Activated CD8-positive, alpha-beta T cell treated with anti-CD3 and anti-CD28 coated beads for 36 hours (primary cell): ENCODE data around the gene ZBTB45. TPM values are rescaled to one million over a fixed set of nuclear protein-coding genes. Genes with fewer than 3 reads are reported as not detected.
"Not testable (repeated sequence)": the region's sequence is repeated elsewhere in the genome, so short reads cannot be mapped to it uniquely, and the experiment has no call there.

Experiments
- ATAC-seq: fragments of 200-7000 bp; cut with Tn5 transposase; one replicate; pipeline ENCODE4 v1.10.0; 2021; ENCODE audit warnings: mild to moderate bottlenecking, moderate library complexity
- CTCF ChIA-PET: fragments of 350-600 bp; sonication (Branson Sonifier 250); formaldehyde crosslinking; loops from one replicate; lab custom pipeline; 2021; ENCODE audit warnings: antibody characterized with exemption; lab: Charles Lee
- POLR2A ChIA-PET: fragments of 350-600 bp; sonication (Branson Sonifier 250); formaldehyde crosslinking; loops from one replicate; lab custom pipeline; 2021; ENCODE audit warnings: antibody characterized with exemption; lab: Charles Lee
- DNase-seq: peaks from one replicate; pipeline ENCODE4 v3.0.0-alpha.2; 2020
- H3K27ac Mint-ChIP-seq: one replicate; pipeline ENCODE4 v1.8.0; 2021; ENCODE audit warnings: mild to moderate bottlenecking, mixed read lengths
- H3K27me3 Mint-ChIP-seq: one replicate; pipeline ENCODE4 v1.8.0; 2021; ENCODE audit warnings: mixed read lengths
- H3K36me3 Mint-ChIP-seq: one replicate; pipeline ENCODE4 v1.8.0; 2021; ENCODE audit warnings: low read depth, mixed read lengths
- H3K4me1 Mint-ChIP-seq: one replicate; pipeline ENCODE4 v1.8.0; 2021; ENCODE audit warnings: low read depth, mixed read lengths
- H3K4me3 Mint-ChIP-seq: one replicate; pipeline ENCODE4 v1.8.0; 2021; ENCODE audit warnings: mild to moderate bottlenecking, moderate library complexity, mixed read lengths
- H3K9me3 Mint-ChIP-seq: one replicate; pipeline ENCODE4 v1.8.0; 2021; ENCODE audit warnings: mixed read lengths
- intact Hi-C: fragments of 100-400 bp; cut with micrococcal nuclease; formaldehyde crosslinking; loops from one replicate; pipeline ENCODE4 v1.10.0; 2022
- total RNA-seq, 2 experiments: library from RNA; stranded (reverse); gene quantifications; one replicate each; pipeline ENCODE4 v1.2.3, GENCODE V29; 2021
- TF ChIP-seq, protein P1 (sequence below): fragments of 200-600 bp; IDR thresholded peaks from one replicate; pipeline ENCODE4 v1.8.0; 2022; ENCODE audit warnings: antibody characterized with exemption, mild to moderate bottlenecking

Gene ZBTB45
- total RNA-seq, 2 experiments from 2014 or later: 7.4 to 7.9 TPM

GRCh38 chr19:58471736-58472135 is 47.9 kb downstream of the ZBTB45 start:
- POLR2A ChIA-PET: no interaction called here
- no peak overlapping the region for H3K27ac Mint-ChIP-seq
- peaks cover 19% of the 10 kb centered on the region for H3K36me3 Mint-ChIP-seq
- TF ChIP-seq, protein P1, sequence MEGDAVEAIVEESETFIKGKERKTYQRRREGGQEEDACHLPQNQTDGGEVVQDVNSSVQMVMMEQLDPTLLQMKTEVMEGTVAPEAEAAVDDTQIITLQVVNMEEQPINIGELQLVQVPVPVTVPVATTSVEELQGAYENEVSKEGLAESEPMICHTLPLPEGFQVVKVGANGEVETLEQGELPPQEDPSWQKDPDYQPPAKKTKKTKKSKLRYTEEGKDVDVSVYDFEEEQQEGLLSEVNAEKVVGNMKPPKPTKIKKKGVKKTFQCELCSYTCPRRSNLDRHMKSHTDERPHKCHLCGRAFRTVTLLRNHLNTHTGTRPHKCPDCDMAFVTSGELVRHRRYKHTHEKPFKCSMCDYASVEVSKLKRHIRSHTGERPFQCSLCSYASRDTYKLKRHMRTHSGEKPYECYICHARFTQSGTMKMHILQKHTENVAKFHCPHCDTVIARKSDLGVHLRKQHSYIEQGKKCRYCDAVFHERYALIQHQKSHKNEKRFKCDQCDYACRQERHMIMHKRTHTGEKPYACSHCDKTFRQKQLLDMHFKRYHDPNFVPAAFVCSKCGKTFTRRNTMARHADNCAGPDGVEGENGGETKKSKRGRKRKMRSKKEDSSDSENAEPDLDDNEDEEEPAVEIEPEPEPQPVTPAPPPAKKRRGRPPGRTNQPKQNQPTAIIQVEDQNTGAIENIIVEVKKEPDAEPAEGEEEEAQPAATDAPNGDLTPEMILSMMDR: no peak
- H3K4me3 Mint-ChIP-seq: no peak overlapping the region
- CTCF ChIA-PET: no interaction called here
- no peaks in the 10 kb centered on the region for H3K9me3 Mint-ChIP-seq
- H3K27me3 Mint-ChIP-seq: no peaks in the 10 kb centered on the region
- ATAC-seq (no peak), DNase-seq (no peak)
- peaks cover 43% of the 10 kb centered on the region for H3K4me1 Mint-ChIP-seq
- intact Hi-C loops: no loop called here

- H3K9me3 Mint-ChIP-seq, H3K4me3 Mint-ChIP-seq, H3K27ac Mint-ChIP-seq, DNase-seq, H3K27me3 Mint-ChIP-seq, ATAC-seq, intact Hi-C loops, POLR2A ChIA-PET: not testable (repeated sequence)
- Mint-ChIP-seq H3K36me3 (peaks cover 19% of the 10 kb centered on the region), H3K4me1 (peaks cover 45% of the 10 kb centered on the region)
- CTCF ChIA-PET: interaction anchor here (2.0 kb wide), 1 partner anchor 48 kb away, joined by 7 read pairs; the partner anchor contains the start of gene ZBTB45
These were observed 48.6 kb downstream of the ZBTB45 start for GRCh38 chr19:58470837-58471543.

GRCh38 chr19:58469241-58470013 is 50.2 kb downstream of the ZBTB45 start:
- intact Hi-C loops: no loop called here
- TF ChIP-seq, protein P1: no peak
- Mint-ChIP-seq H3K9me3 (no peaks in the 10 kb centered on the region), H3K27me3 (peaks cover 3% of the 10 kb centered on the region), H3K27ac (no peak overlapping the region), H3K4me1 (peaks cover 34% of the 10 kb centered on the region), H3K4me3 (peak overlapping the region; percentile 90), H3K36me3 (peaks cover 19% of the 10 kb centered on the region)
- ChIA-PET CTCF (interaction anchor here (0.8 to 2.0 kb wide), 3 partner anchors 50 to 208 kb away, joined by 3 to 7 read pairs (median 4); partner anchors contain the start of gene ZBTB45), POLR2A (interaction anchor here (0.9 to 1.1 kb wide), 2 partner anchors 44 to 50 kb away, joined by 3 to 4 read pairs; partner anchors contain the start of gene ZBTB45)
- no peak for DNase-seq
- no peak for ATAC-seq

- Mint-ChIP-seq H3K36me3 (peaks cover 19% of the 10 kb centered on the region), H3K9me3 (no peaks in the 10 kb centered on the region), H3K27ac (peak overlapping the region; percentile 57), H3K4me3 (peak overlapping the region; percentile 90), H3K27me3 (peaks cover 3% of the 10 kb centered on the region), H3K4me1 (peaks cover 25% of the 10 kb centered on the region)
- intact Hi-C loops: no loop called here
- CTCF ChIA-PET: interaction anchor here (0.8 to 1.2 kb wide), 2 partner anchors 138 to 207 kb away, joined by 3 to 4 read pairs; no protein-coding TSS in a partner anchor
- TF ChIP-seq, protein P1: no peak
- DNase-seq (no peak), ATAC-seq (no peak)
- POLR2A ChIA-PET: no interaction called here
These were observed 51.3 kb downstream of the ZBTB45 start for GRCh38 chr19:58468216-58468839.
